ENCODE results near the gene LIPE. TPM values are rescaled to one million over a fixed set of nuclear protein-coding genes. Genes with fewer than 3 reads are reported as not detected.

The LIPE gene
- polyA plus RNA-seq, 1 donor from 2014 or later = 19.1 TPM

GRCh38 chr19:42421591-42422031 lies 5.6 kb downstream of the LIPE start:
- Histone ChIP-seq H3K79me2 (replicated peaks; ENCODE audit: insufficient read depth, low read length) (no peaks in the 10 kb centered on the region), H3K27me3 (ENCODE audit: insufficient read depth, low read depth, low read length) (no peaks in the 10 kb centered on the region), H3K4me3 (ENCODE audit: low read length) (peak overlapping the region; percentile 87), H3K4me2 (ENCODE audit: low read length) (no peak overlapping the region), H3K9me3 (ENCODE audit: low read length) (no peaks in the 10 kb centered on the region), H3K9me2 (ENCODE audit: insufficient read depth, low read length) (no peaks in the 10 kb centered on the region), H2AFZ (ENCODE audit: low read depth, low read length) (no peak overlapping the region), H4K20me1 (ENCODE audit: insufficient read depth) (no peaks in the 10 kb centered on the region), H3K36me3 (ENCODE audit: insufficient read depth, low read length) (no peaks in the 10 kb centered on the region), H3F3A (ENCODE audit: insufficient read depth, low read length, poor library complexity, severe bottlenecking) (no peaks in the 10 kb centered on the region), H3K9ac (ENCODE audit: low read length) (no peak overlapping the region), H3K27ac (ENCODE audit: low read length) (peak overlapping the region; percentile 79)
- TF ChIP-seq POLR2AphosphoS5 (IDR thresholded peaks at IDR 0.05) (no peak), CTCF (IDR thresholded peaks at IDR 0.05; ENCODE audit: poor library complexity, severe bottlenecking) (no peak), MXI1 (conservative IDR thresholded peaks at IDR 0.05; ENCODE audit: poor library complexity, severe bottlenecking) (no peak), REST (IDR thresholded peaks at IDR 0.05; ENCODE audit: borderline replicate concordance) (no peak), RAD21 (conservative IDR thresholded peaks at IDR 0.05) (no peak), EP300 (conservative IDR thresholded peaks at IDR 0.05; ENCODE audit: poor library complexity, severe bottlenecking) (no peak), SMC3 (conservative IDR thresholded peaks at IDR 0.05; ENCODE audit: poor library complexity) (no peak), TAF1 (IDR thresholded peaks at IDR 0.05; ENCODE audit: low read depth) (no peak), EZH2 (IDR thresholded peaks at IDR 0.05; ENCODE audit: borderline replicate concordance, insufficient read depth, low read length, poor library complexity, severe bottlenecking) (no peak)

GRCh38 chr19:42421101-42421500 lies 6.1 kb downstream of the LIPE start:
- Histone ChIP-seq H4K20me1 (ENCODE audit: insufficient read depth) (no peaks in the 10 kb centered on the region), H3K79me2 (replicated peaks; ENCODE audit: insufficient read depth, low read length) (no peaks in the 10 kb centered on the region), H3K9ac (ENCODE audit: low read length) (no peak overlapping the region), H3K9me3 (ENCODE audit: low read length) (no peaks in the 10 kb centered on the region), H3K9me2 (ENCODE audit: insufficient read depth, low read length) (no peaks in the 10 kb centered on the region), H3K36me3 (ENCODE audit: insufficient read depth, low read length) (no peaks in the 10 kb centered on the region), H3K4me3 (ENCODE audit: low read length) (peak overlapping the region; percentile 87), H3F3A (ENCODE audit: insufficient read depth, low read length, poor library complexity, severe bottlenecking) (no peaks in the 10 kb centered on the region), H3K4me2 (ENCODE audit: low read length) (no peak overlapping the region), H3K27me3 (ENCODE audit: insufficient read depth, low read depth, low read length) (no peaks in the 10 kb centered on the region), H2AFZ (ENCODE audit: low read depth, low read length) (no peak overlapping the region), H3K27ac (ENCODE audit: low read length) (no peak overlapping the region)
- TF ChIP-seq SMC3 (conservative IDR thresholded peaks at IDR 0.05; ENCODE audit: poor library complexity) (no peak), RAD21 (conservative IDR thresholded peaks at IDR 0.05) (no peak), REST (IDR thresholded peaks at IDR 0.05; ENCODE audit: borderline replicate concordance) (no peak), TAF1 (IDR thresholded peaks at IDR 0.05; ENCODE audit: low read depth) (no peak), EP300 (conservative IDR thresholded peaks at IDR 0.05; ENCODE audit: poor library complexity, severe bottlenecking) (no peak), MXI1 (conservative IDR thresholded peaks at IDR 0.05; ENCODE audit: poor library complexity, severe bottlenecking) (no peak), EZH2 (IDR thresholded peaks at IDR 0.05; ENCODE audit: borderline replicate concordance, insufficient read depth, low read length, poor library complexity, severe bottlenecking) (no peak), POLR2AphosphoS5 (IDR thresholded peaks at IDR 0.05) (no peak), CTCF (IDR thresholded peaks at IDR 0.05; ENCODE audit: poor library complexity, severe bottlenecking) (no peak)

Measured in neural cell (in vitro differentiated cells).